ENCODE results near the gene NAGK.

NAGK gene

GRCh38 chr2:71067567-71068217 is 756 bp upstream of the NAGK start:
- no peaks in the 10 kb centered on the region for H3F3A ChIP-seq (ENCODE audit: low read depth)
- H3K9ac ChIP-seq (ENCODE audit: low read depth, low read length, poor library complexity, severe bottlenecking): peak overlapping the region; percentile 95
- H2AFZ ChIP-seq (ENCODE audit: low read length): peak overlapping the region; percentile 83
- peaks cover 2% of the 10 kb centered on the region; the same call in 1 of the 2 replicates for H3K36me3 ChIP-seq (ENCODE audit: insufficient read depth, low read length)
- H3K4me1 ChIP-seq (ENCODE audit: insufficient read depth, low read length, poor library complexity, severe bottlenecking): peaks cover 32% of the 10 kb centered on the region
- H3K9me3 ChIP-seq (ENCODE audit: insufficient read depth, low read depth, low read length): no peaks in the 10 kb centered on the region
- TF ChIP-seq EZH2phosphoT487 (IDR thresholded peaks at IDR 0.05; ENCODE audit: borderline replicate concordance) (no peak), CTCF (conservative IDR thresholded peaks at IDR 0.05; ENCODE audit: low read length) (peak; percentile 26)
- no peaks in the 10 kb centered on the region for H3K27me3 ChIP-seq (ENCODE audit: insufficient read depth, low read length, poor library complexity, severe bottlenecking)
- H3K4me3 ChIP-seq (ENCODE audit: low read length, poor library complexity, severe bottlenecking): peak overlapping the region; percentile 93
- no peaks in the 10 kb centered on the region for H3K9me2 ChIP-seq (replicated peaks; ENCODE audit: low read depth, low read length)
- peak overlapping the region; percentile 93 for H3K4me2 ChIP-seq (ENCODE audit: low read depth, low read length, poor library complexity, severe bottlenecking)
- H4K20me1 ChIP-seq (ENCODE audit: insufficient read depth, low read length, poor library complexity, severe bottlenecking): peaks cover 15% of the 10 kb centered on the region
- H3K79me2 ChIP-seq (ENCODE audit: insufficient read depth, low read length): peaks cover 38% of the 10 kb centered on the region

GRCh38 chr2:71069376-71069775 is 928 bp downstream of the NAGK start:
- Histone ChIP-seq H2AFZ (ENCODE audit: low read length) (no peak overlapping the region), H3K4me2 (ENCODE audit: low read depth, low read length, poor library complexity, severe bottlenecking) (peak overlapping the region; percentile 93), H3K9me2 (replicated peaks; ENCODE audit: low read depth, low read length) (no peaks in the 10 kb centered on the region), H3K4me3 (ENCODE audit: low read length, poor library complexity, severe bottlenecking) (peak overlapping the region; percentile 93), H3K9me3 (ENCODE audit: insufficient read depth, low read depth, low read length) (no peaks in the 10 kb centered on the region), H3K9ac (ENCODE audit: low read depth, low read length, poor library complexity, severe bottlenecking) (peak overlapping the region; percentile 95), H4K20me1 (ENCODE audit: insufficient read depth, low read length, poor library complexity, severe bottlenecking) (peaks cover 15% of the 10 kb centered on the region), H3K79me2 (ENCODE audit: insufficient read depth, low read length) (peaks cover 39% of the 10 kb centered on the region), H3F3A (ENCODE audit: low read depth) (no peaks in the 10 kb centered on the region), H3K27me3 (ENCODE audit: insufficient read depth, low read length, poor library complexity, severe bottlenecking) (no peaks in the 10 kb centered on the region), H3K4me1 (ENCODE audit: insufficient read depth, low read length, poor library complexity, severe bottlenecking) (peaks cover 32% of the 10 kb centered on the region), H3K36me3 (ENCODE audit: insufficient read depth, low read length) (peaks cover 17% of the 10 kb centered on the region; the same call in 1 of the 2 replicates)
- TF ChIP-seq CTCF (conservative IDR thresholded peaks at IDR 0.05; ENCODE audit: low read length) (no peak), EZH2phosphoT487 (IDR thresholded peaks at IDR 0.05; ENCODE audit: borderline replicate concordance) (no peak)

- no peak for TF ChIP-seq EZH2phosphoT487 (IDR thresholded peaks at IDR 0.05; ENCODE audit: borderline replicate concordance)
- TF ChIP-seq CTCF (conservative IDR thresholded peaks at IDR 0.05; ENCODE audit: low read length): peak; percentile 55
- Histone ChIP-seq H3K9ac (ENCODE audit: low read depth, low read length, poor library complexity, severe bottlenecking) (peak overlapping the region; percentile 95), H3K9me2 (replicated peaks; ENCODE audit: low read depth, low read length) (no peaks in the 10 kb centered on the region), H3K79me2 (ENCODE audit: insufficient read depth, low read length) (peaks cover 39% of the 10 kb centered on the region), H3K4me1 (ENCODE audit: insufficient read depth, low read length, poor library complexity, severe bottlenecking) (peaks cover 32% of the 10 kb centered on the region), H3K4me3 (ENCODE audit: low read length, poor library complexity, severe bottlenecking) (peak overlapping the region; percentile 93), H3F3A (ENCODE audit: low read depth) (no peaks in the 10 kb centered on the region), H3K4me2 (ENCODE audit: low read depth, low read length, poor library complexity, severe bottlenecking) (peak overlapping the region; percentile 93), H2AFZ (ENCODE audit: low read length) (no peak overlapping the region), H4K20me1 (ENCODE audit: insufficient read depth, low read length, poor library complexity, severe bottlenecking) (peaks cover 15% of the 10 kb centered on the region), H3K9me3 (ENCODE audit: insufficient read depth, low read depth, low read length) (no peaks in the 10 kb centered on the region), H3K36me3 (ENCODE audit: insufficient read depth, low read length) (peaks cover 22% of the 10 kb centered on the region; the same call in 1 of the 2 replicates), H3K27me3 (ENCODE audit: insufficient read depth, low read length, poor library complexity, severe bottlenecking) (no peaks in the 10 kb centered on the region)
Observed at GRCh38 chr2:71070294-71071093, 2.0 kb downstream of the NAGK start.
